GM19099 (cell line): ENCODE results near the gene CRLF1.

Experiments used
- POLR2A ChIP-seq: IDR thresholded peaks from 3 replicates; pipeline ENCODE4 v1.6.1; 2011; ENCODE audit warnings: low read depth; ENCODE audit not compliant: insufficient read length; ENCODE audit errors: extremely low read depth

Gene CRLF1

DNA sequence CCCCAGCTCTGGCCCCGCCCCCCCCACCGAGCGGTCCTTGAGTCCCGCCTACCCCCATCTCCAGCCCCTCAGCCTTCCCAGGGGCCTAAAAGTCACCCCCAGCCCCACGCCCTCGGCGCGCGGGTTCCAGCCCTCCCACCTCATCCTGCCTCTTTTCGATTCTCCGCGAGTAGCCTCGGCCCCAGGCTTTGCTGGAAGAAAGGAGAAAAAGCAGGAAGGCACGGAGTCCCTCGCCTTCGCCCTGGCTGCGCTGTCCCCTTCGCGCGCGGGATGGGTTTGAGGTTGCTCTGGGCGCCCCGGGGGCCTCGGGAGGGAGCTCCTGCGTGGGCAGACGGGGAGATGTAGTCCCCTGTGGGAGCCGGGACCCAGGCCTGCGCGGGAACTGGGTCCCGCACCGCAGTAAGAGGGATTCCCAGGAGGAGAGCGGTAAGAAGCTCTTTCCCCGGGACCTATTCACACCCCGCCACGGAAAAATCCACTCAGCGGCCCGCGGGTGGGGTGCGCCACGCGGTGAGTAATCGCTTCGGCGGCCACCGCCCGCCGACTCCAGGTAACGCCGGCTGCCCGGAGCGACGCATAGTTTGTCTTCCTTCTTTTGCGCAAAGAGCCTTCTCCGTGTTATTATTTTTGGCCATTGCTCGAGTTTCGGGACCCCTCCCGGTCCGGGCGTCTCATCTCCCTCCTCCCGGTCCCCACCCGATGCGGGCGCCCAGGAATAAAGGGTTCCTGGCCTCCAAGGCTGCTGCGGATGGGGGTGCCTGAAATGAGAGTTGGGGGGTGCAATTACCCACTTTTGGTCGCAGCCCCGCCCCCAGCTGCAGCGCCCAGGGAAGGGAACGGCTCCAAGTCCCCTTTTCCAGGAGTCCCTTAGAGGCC is 865 bp upstream of the CRLF1 start:
- TF ChIP-seq POLR2A, result no peak

DNA sequence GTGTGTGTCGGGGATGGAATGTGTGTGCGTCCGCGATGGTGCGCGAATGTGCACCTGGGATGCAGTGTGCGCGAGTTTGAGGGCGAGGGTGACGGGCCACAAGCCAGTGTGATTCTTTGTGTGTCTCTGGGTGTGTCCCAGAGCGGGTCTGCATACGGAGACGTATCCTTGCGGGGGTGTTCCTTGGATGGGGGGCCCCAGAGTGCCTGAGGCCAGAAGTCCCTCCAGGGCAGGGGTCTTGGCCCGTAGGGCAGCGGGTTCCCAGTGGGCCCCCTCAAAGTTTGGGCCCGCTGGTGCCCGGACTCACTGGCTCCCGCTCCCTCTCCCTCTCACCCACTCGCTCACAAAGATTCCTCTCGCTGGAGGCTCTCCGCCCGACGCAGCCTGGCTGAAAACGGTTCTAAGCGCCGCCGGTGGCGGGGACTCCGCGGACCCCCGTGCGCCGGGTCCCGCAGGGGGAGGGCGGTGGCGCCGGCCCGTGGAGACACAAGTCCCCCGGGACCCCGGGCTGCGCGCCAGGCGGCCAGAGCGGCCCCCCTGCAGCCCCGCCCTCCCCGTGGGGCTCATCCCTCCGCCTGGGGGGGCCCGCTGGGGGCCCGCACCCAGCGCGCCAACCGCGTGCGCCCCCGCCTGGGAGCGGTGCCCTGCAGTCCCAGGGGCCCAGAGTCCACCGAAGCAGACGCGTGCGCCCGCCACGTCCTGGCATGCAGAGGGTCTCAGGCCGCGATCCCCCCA is 886 bp downstream of the CRLF1 start:
- TF ChIP-seq POLR2A, result no peak

DNA sequence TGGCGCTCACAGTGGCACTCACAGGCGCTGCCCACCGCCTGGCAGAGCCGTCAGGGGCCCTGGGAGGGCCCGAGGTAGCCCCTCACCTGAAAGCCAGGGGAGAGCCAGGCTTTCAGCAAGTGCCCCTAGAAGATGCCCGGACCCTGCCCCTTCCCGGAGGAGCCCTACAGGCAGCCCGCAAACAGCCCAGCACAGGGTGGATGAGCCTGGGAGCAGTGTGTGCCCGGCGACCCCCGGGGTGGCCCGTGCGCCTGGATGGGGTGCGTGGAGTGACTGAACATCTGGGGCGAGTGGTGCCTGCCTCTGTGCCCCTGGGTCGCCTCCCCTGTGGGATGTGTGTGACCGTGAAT is 1.4 kb downstream of the CRLF1 start:
- no peak for TF ChIP-seq POLR2A

DNA sequence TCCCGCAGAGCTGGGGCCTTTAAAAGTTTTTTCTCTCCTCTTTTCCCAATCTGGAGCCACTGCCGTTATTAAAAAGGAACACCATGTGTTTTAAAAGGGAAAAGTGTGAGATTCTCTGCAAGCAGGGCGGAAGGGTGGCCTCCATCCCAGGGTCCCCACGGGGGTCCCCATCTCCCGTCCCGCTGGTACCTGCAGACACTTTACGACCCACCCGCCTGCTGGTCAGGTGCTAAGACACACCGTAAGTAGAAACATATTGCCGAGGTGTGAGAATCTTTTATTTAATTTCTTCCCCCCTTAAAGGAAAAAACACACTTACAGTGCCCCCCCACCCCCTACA is 1.8 kb downstream of the CRLF1 start:
- TF ChIP-seq POLR2A, result no peak

DNA sequence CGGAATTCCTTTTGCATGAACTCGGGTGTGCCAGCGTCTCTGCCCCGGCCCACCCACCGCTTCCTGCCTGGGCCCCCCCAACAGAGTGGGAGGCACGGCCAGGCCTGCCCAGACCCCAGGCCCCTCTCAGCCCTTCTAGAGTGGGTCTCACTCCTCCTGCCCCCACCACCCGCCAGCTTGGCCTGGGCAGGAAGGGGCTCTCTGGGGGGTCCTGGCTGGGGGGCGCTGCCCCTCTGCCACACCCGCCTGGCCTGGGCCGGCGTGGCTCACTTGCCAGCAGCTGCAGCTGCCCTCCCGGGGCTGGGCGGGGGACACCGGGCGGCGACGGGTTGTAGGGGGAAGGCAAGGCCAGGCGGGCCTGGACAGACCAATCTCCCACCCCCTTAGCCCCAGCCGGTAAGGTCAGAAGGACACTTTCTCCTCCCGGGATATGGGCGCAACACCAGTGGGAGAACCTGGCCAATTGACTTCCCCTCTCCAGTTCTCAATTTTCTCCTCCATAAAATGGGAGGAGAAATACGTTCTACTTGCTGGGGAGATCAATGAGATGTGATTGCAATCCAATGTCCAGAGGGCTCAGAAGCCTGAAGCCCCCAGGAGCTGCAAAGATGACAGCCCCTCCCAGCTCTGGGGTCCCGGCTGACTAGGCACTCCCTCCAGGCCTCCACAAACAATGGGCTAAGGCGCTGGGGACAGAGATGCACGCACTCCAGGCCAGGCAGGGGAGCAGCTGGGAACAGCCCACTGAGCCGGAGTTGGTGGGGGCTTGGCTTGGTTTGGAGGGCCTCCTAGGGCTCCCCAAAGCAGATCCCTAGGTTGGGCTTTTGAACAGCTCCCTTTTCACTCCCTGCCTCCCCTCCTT is 2.4 kb downstream of the CRLF1 start:
- no peak for TF ChIP-seq POLR2A

DNA sequence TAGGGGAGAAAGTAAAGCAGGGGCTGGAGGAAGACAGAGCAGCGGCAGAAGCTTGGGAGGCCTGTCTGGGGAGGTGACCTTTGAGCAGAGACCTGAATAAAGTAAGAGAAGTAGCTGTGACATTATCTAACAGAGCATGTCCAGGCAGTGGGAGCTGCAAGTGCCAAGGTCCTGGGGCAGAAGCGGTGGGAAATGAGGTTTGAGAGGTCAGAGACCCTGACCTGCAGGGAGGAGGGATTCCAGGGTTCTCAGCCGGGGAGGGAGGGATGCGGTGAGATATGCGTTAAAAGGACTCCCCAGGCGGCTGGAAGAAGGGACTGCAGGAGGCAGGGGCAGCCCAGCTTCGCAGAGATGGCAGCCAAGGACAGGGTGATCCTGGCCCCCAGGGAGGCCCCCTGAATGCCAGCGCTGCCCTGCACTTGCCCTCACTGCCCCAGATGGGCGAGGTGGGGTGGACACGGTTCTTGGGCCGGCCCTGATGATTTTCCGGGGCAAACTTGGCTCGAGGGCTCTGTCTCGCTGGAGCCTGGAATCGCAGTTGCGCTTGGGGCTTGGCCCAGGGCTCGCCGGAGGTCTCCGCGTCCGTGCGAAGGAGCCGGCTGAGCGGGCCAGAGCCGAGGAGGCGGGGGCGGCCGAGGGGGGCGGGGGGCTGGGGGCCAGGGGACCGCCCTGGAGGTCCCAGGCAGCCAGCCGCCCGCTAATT is 3.2 kb downstream of the CRLF1 start:
- no peak for TF ChIP-seq POLR2A

DNA sequence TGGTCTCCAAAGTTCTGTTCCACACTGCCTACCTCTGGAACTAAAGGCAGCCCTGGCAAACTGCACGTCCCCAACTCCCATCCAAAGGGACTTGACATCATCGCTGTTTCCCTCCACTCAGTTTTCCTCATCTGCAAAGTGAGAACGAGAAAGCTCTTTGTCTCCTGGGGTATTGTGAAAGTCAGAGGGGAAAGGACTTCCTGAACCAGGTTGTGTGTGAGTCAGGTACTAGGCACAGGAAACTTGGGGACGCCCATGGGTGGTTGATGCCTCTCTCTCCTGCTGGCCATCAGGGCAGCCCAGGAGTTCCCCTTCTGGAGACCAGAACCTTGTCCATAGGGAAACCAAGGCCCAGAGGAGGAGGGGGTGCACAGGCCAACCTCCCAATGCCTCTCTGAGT is 4.7 kb downstream of the CRLF1 start:
- TF ChIP-seq POLR2A, result no peak

DNA sequence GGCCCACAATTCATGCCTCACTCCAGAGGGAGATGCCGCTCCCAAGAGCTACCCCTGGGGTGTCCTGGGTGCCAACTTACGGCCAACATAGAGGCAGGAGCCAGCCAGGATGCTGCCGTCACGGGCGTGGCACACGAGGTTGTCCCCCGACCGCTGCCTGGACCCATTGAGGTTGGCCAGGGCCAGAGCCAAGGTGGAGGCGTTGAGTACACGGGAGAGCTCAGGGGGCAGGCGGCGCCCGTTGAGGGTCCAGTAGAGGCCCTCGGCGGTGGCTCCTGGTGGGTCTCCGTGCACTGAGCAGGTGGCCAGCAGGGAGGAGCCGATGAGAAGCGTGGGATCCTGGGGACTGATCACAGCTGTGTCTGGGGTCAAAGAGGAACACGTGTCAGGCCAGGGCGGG is 7.1 kb downstream of the CRLF1 start:
- no peak for TF ChIP-seq POLR2A

DNA sequence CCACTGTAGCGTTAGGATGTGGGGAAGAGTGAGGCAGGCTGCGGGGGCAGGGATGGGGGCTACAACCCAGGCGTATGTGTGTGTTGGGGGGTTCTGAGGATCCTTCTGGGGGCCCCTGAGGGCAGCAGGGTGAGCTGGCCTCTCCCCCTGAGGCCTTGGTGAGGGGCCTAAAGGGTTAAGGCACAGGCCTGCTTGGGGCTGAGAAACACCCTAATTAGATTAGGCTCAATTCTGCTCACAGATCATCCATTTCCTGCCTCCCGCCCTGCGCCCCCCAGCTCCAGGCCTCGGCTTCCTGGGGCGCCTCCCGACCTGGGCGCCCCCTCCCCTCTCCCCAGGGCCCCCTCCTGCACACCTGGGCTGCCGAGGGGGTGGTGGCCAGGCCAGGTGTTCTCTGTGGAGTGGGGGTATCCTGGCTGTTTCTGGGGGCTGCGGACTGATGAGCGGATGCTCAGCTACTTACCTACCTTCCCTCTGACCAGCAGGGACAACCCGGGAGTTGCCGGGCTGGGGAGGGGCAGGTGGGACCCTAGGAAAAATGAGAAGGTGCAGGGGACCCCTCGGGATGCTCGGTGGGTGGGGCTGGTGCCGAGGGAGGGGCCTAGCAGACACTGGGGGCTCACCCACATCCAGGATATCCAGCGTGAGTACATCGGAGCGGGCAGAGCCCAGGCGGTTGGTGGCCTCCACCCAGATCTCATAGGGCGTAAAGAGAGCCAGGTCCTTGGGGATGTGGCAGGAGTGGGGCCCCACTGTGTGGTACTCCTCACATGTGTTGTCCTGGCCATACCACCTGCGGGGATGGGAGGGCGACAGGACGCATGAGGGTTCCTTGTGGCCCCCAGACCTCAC is 8.6 kb downstream of the CRLF1 start:
- no peak for TF ChIP-seq POLR2A

DNA sequence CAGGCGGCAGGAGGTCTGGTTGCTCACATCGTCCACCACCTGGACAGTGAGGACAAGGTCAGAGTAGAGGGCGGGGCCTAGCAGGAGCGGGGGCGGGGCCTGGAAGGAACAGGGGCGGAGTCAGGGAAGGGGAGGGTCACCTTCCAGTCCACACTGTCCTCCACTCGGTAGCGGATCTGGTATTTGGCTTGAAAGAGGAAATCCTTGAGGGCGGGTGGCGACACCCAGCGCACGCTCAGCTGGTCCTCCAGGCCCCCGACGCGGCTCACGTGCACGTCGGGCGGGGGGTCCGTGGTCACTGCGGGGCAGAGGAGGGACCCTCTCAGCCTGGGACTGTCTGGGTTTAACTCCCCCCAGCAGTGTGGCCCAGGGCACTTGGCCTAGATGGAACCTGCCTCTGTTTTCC is 9.8 kb downstream of the CRLF1 start:
- no peak for TF ChIP-seq POLR2A

DNA sequence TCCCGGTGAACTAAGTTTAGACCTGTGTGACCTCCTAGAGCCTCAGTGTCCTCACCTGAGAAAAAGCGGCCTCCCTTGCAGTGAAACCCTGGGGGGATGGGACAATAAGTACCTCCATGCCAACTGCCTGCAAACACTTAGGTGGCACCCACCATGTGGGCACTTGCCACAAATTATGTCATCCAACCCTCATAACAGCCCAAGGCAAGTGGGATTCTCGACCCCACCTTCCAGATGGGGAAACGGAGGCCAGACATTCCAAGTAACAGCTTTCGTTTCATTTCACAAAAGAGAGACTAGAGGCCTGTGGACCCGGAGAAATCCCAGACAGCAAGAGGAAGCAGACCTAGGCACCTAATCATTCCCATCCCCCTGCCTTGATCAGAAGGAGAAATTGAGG is 11.1 kb downstream of the CRLF1 start:
- no peak for TF ChIP-seq POLR2A

DNA sequence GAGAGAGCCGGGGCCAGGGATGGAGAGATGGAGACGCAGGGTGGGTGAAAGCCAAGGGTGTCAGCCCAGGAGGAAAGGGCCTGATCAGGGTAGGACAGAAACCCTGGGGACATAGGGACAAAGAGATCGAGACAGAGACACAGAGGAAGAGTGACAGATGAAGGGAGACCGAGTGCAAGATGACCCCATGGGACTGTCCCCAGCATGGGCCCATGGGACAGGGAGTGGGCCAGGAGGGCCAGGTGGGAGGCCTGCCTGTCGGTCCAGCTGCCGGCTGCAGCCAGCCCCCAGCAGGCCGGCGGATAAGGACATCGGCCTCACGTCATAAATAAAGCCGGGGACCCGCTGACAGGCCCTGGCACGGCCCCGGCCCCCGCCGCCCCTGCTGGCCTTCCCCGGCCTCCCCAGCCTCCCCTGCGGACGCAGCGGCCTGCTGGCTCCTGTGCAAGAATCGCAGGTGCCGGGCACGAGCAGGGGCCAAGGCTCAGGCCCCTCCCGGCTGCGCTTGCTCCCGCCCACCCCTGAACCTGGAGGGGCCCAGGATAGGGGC is 11.7 kb downstream of the CRLF1 start:
- TF ChIP-seq POLR2A, result no peak

DNA sequence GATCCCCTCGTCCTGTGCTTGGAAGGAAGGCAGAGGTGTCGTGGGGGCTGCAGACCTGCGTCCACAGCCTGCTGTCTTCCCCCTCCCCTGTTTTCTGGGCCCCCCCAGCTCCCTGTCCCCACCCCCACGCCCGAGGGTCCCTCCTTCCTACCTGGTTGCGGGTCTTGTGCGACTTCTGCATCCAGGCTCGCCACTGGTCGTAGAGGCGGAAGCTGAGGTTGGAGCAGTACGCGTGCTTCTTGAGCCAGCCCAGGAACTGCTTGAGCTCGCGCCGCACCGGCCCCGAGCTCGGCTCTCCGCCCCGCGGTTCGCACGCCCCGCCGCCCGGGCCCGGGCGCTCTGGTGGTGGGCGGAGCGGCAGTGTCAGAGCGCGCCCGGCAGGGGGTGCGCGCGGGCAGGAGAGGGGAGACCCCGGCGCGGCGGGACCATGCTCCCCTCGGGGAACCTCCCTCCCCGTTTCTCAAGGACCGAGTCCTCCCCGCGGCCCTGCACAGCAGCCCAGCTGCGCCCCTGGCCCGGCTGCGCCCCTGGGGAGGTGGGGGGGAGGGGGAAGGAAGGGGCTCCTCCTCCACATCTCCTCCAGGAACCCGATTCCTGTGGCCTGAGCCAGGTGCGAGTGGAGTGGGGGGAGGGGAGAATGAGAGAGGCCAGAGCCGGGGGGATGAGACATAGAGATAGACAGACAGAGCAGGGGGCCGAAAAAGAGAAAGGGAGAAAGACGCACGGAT is 12.3 kb downstream of the CRLF1 start:
- peak; percentile 43 for TF ChIP-seq POLR2A
